WERI-Rb-1 (cell line): ENCODE results near the gene MCOLN1.

Source experiments
- DNase-seq: peaks from one replicate; pipeline ENCODE4 v3.0.0-alpha.2; 2020
- H3K27ac ChIP-seq: fragments of 250-450 bp; sonication (Bioruptor Pico); 2 replicates; pipeline ENCODE4 v1.5.1; 2020; ENCODE audit warnings: mild to moderate bottlenecking, moderate library complexity
- H3K27me3 ChIP-seq: fragments of 250-450 bp; sonication (Bioruptor Pico); 2 replicates; pipeline ENCODE4 v1.5.1; 2021; ENCODE audit warnings: mild to moderate bottlenecking, low read depth, moderate library complexity; ENCODE audit not compliant: insufficient read depth, severe bottlenecking
- H3K36me3 ChIP-seq: fragments of 250-450 bp; sonication (Bioruptor Pico); 2 replicates; pipeline ENCODE4 v1.5.1; 2020; ENCODE audit warnings: mild to moderate bottlenecking, moderate library complexity
- H3K4me3 ChIP-seq: 2 replicates; pipeline ENCODE4 v1.5.1; 2011; ENCODE audit warnings: low read depth, mild to moderate bottlenecking, control low read depth, low read length
- H3K9me3 ChIP-seq: fragments of 250-450 bp; sonication (Bioruptor Pico); 2 replicates; pipeline ENCODE4 v1.5.1; 2021; ENCODE audit warnings: mild to moderate bottlenecking, moderate library complexity; ENCODE audit not compliant: severe bottlenecking
- CTCF ChIP-seq: IDR thresholded peaks from 2 replicates; pipeline ENCODE4 v1.5.1; 2011; ENCODE audit warnings: low read depth, mild to moderate bottlenecking, control low read depth, inconsistent platforms, low read length

The MCOLN1 gene

GRCh38 chr19:7529246-7529600 is 6.8 kb downstream of the MCOLN1 start:
- no peaks in the 10 kb centered on the region for H3K9me3 ChIP-seq
- no peak for TF ChIP-seq CTCF
- no peak for DNase-seq
- no peak overlapping the region for H3K27ac ChIP-seq
- H3K4me3 ChIP-seq: no peak overlapping the region
- H3K36me3 ChIP-seq: peaks cover 6% of the 10 kb centered on the region
- no peaks in the 10 kb centered on the region for H3K27me3 ChIP-seq

GRCh38 chr19:7529610-7530490 is 7.4 kb downstream of the MCOLN1 start:
- H3K36me3 ChIP-seq: peaks cover 6% of the 10 kb centered on the region
- H3K9me3 ChIP-seq: no peaks in the 10 kb centered on the region
- DNase-seq: no peak
- no peak for TF ChIP-seq CTCF
- H3K4me3 ChIP-seq: no peak overlapping the region
- H3K27me3 ChIP-seq: no peaks in the 10 kb centered on the region
- H3K27ac ChIP-seq: no peak overlapping the region

- Histone ChIP-seq H3K4me3 (peak overlapping the region; percentile 80), H3K27ac (peak overlapping the region; percentile 78), H3K36me3 (peaks cover 3% of the 10 kb centered on the region; the same call in 1 of the 2 replicates), H3K27me3 (no peaks in the 10 kb centered on the region), H3K9me3 (no peaks in the 10 kb centered on the region)
- no peak for DNase-seq
- TF ChIP-seq CTCF: no peak
These were observed 11.0 kb downstream of the MCOLN1 start for GRCh38 chr19:7533281-7533885.

- DNase-seq: peak; percentile 82
- H3K4me3 ChIP-seq: peak overlapping the region; percentile 80
- H3K27ac ChIP-seq: peak overlapping the region; percentile 78
- H3K36me3 ChIP-seq: no peaks in the 10 kb centered on the region; the same call in 1 of the 2 replicates
- H3K27me3 ChIP-seq: no peaks in the 10 kb centered on the region
- no peak for TF ChIP-seq CTCF
- no peaks in the 10 kb centered on the region for H3K9me3 ChIP-seq
These were observed 11.6 kb downstream of the MCOLN1 start for GRCh38 chr19:7533925-7534480.

- Histone ChIP-seq H3K9me3 (no peaks in the 10 kb centered on the region), H3K4me3 (peak overlapping the region; percentile 80), H3K36me3 (no peaks in the 10 kb centered on the region; the same call in 1 of the 2 replicates), H3K27me3 (no peaks in the 10 kb centered on the region), H3K27ac (no peak overlapping the region)
- peak; percentile 60 for DNase-seq
- no peak for TF ChIP-seq CTCF
These were observed 12.2 kb downstream of the MCOLN1 start for GRCh38 chr19:7534531-7535046.
